ENCODE measurements around the gene TCF7L1.
A peak's percentile ranks its signal among the peaks of the same experiment; 100 is the strongest.
"Not testable (repeated sequence)": the region's sequence is repeated elsewhere in the genome, so short reads cannot be mapped to it uniquely, and the experiment has no call there.

The TCF7L1 gene

GRCh38 chr2:85291425-85292023 lies 158.3 kb downstream of the TCF7L1 start:
- no peak for DNase-seq

DNA sequence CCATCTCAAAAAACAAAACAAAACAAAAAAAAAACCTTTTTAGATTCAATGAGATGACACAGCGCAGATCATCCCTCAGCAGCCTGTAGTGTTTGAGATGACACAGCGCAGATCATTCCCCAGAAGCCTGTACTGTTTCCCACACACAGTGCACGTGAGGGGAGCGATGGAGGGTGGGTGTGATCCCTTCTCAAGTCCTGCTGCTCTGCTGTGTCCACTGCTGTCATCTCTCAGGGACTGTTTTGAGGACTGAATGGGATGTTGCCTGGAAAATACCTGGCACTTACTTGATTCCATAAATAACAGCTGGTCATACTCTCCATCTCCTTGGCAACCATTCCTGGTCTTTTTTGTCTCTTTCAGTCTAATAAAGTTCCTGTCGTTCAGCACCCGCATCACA lies 168.9 kb downstream of the TCF7L1 start:
- DNase-seq, result no peak

GRCh38 chr2:85303780-85304531 lies 170.8 kb downstream of the TCF7L1 start:
- no peak for DNase-seq

DNA sequence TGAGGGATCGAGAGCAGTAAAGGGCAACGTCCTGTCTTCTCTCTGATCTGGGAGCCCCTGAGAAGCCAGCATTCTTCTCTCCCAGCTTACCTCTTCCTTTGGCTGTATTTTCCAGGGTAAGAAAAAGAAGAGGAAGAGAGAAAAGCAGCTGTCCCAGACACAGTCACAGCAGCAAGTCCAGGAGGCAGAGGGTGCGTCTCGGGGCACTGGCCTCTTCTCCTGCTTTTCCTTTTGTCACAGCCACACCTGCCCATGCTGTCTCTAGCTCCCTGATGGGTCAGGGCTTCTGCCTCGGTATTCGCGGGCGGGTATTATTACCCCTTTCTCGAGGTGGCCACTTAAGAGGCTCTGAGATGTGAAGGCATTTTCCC lies 174.3 kb downstream of the TCF7L1 start:
- DNase-seq, result no peak

GRCh38 chr2:85308201-85308600 lies 175.0 kb downstream of the TCF7L1 start:
- no peak for DNase-seq

- DNase-seq, result peak; percentile 14 to 20
Measured at GRCh38 chr2:85308896-85309555, 175.8 kb downstream of the TCF7L1 start.

- DNase-seq, result no peak
Measured at GRCh38 chr2:85309699-85310321, 176.6 kb downstream of the TCF7L1 start.

- no peak for DNase-seq
Measured at GRCh38 chr2:85310330-85310729, 177.1 kb downstream of the TCF7L1 start.

GRCh38 chr2:85312404-85312803 lies 179.2 kb downstream of the TCF7L1 start:
- DNase-seq, result no peak

GRCh38 chr2:85314884-85315242 lies 181.7 kb downstream of the TCF7L1 start:
- no peak for DNase-seq

DNA sequence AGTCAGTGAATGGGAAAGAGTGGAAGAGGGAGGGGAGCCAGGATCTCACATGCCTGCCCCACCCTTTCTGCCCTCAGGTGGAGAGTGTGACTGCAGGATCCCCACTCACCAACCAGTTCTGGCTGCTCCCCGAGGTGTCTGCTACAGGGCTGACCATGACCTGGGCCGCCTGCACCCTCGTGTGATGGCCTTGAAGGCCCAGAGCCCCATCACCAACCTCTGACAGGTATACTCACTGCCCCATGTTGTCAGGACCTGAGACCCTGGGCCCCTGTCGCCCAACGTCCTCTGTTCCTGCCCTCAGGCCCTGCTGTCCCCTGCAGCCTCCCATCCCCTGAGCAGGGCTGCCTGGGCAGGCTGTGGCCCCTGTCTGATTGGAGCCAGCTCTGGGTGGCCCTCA lies 182.7 kb downstream of the TCF7L1 start:
- DNase-seq, result not testable (repeated sequence)

DNA sequence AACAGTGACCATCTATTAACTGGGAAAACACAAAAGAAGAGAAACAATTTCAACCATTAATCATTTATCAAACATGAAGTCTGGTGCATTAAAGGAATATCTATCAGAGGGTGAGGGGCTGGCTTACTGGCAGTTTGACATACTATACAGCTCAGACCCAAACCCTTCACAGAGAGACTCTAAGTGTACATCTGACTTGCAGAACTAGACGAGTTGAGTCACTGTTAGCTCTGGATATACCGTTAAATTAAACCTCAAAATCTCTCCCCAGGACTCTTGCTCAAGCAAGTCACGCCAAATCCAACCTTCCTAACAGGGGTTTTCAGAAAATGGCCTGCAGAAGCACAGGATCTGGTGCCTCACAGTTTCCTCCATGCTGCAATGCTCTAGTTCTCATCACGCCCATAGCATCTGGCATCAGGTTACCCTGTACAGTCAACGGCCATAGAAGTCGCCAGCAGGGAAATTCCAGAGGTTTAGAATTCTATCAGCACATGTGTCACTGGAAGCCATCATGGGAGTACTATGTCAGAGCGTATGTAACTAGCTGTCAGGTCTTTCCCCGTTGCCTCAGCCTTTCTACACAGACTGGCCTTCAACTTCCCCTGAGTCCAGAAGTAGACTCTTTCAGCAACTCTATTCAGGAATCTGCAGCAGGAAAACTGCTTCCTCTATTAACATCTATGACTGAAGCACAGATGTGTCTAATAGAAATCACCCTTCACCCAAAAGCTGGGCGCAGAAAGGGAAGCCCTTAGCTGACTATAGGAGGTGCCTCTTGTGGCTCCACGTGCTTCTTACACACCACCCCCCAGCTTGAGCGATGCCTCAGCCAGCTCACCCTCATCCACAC lies 185.3 kb downstream of the TCF7L1 start:
- no peak for DNase-seq

DNA sequence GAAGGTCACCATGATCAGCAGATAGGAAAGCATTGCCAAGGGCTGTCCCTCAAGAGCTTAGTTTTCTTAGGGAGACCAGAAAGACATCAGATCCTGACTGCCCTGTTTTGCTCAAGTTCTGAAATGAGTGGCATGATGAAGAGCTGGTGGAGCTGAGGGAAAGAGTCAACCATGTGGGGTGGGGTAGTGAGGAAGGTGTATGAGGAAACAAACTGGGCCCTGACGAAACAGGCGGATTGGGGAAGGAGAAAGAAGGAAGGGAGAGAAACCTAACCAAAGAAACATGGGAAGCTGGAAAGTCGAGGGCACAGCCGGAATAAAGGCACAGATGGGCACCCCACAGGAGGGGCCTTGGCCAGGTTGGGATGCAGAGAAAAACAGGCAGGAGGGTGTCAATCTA lies 186.6 kb downstream of the TCF7L1 start:
- DNase-seq, result no peak

GRCh38 chr2:85323351-85323987 lies 190.3 kb downstream of the TCF7L1 start:
- DNase-seq, result no peak

GRCh38 chr2:85323988-85324367 lies 190.8 kb downstream of the TCF7L1 start:
- DNase-seq, result not testable (repeated sequence)

DNA sequence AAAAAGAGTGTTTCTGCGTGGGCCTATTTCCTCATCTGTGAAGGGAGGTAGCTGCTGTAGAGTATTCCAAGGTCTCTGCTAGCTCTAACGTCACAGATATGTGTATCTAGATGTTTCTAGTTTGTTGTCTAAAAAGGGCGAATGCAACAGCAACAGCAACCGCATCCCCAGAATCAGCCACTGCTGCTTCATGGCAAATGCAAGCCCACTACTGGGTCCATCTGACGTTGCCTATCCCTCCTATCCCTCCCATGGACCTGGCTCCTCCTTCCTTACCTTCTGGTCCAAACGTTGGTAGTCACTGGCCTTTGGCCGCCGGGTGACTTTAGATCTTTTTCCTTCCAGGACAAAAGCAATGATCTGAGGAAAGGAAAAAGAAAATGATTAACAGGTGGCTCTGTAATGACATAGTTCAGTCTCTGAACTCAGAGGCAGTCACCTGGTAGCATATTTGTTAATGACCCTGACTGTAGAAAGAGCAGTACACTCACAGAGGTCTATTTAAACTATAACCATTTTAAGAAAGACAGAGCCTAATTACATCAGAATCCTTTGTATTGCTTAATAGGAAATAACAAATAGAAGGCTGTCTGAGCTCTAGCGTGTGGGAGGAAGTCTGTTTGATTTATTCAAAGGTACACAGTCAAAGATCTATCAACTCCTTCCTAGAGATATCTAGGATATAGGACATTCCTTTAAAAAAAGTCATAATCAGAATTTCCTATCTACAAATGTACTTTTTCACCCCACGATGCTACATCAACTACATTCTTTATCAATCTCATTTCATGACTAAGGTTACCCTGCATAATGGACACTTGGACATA lies 191.7 kb downstream of the TCF7L1 start:
- no peak for DNase-seq

DNA sequence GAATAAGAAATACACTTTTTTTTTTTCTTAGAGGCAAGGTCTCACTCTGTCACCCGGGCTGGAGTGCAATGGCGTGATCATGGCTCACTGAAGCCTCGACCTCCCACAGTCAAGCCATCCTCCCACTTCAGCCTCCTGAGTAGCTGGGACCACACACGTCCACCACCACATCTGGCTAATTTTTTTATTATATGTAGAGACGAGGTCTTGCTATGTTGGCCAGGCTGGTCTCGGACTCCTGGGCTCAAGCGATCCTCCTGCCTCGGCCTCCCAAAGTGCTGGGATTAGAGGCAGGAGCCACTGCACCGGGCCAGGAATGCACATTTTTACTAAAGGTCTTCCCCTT lies 192.2 kb downstream of the TCF7L1 start:
- no peak for DNase-seq

DNA sequence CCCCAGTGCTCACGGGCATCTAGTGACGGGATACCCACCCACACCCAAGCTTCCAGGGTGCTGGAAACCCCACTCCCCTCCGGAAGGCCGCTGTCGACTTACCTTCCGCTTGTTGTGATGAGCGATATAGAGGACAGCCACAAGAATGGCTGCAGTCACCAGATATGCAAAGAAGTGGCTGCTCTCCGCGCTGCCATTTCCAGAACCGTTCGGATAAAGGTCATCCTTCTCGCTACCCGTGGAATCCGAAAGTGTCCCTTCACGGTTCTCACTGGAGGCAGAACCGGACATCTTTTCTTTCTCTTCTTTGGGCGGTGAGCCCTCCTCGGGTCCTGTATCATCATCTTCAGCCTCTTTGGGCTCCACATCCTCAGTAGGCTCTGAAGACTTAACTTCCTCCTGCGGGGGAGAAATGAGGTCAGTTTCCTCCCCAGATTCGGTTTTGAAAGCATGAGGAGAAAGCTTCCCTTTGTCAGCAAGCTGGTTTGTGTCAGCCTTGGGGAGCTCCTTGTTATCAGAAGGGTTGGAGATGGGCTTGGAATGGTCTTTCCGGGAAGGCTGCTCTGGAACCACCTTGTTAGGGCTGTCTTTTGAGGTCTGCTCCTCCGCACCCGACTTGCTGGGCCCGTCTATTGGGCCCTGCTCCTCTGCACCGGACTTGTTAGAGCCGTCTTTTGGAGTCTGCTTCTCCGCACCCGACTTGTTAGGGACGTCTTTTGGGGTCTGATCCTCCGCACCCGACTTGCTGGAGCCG lies 193.4 kb downstream of the TCF7L1 start:
- DNase-seq, result no peak

GRCh38 chr2:85327160-85327821 lies 194.1 kb downstream of the TCF7L1 start:
- DNase-seq, result peak; percentile 4 to 42
